HepG2 (cell line): ENCODE measurements around the gene EPDR1. TPM values are rescaled to one million over a fixed set of nuclear protein-coding genes. Genes with fewer than 3 reads are reported as not detected.

Experiments
- CBFB ChIP-seq: sonication (generic); formaldehyde crosslinking; IDR thresholded peaks from 2 replicates; pipeline ENCODE4 v1.4.0; 2020; ENCODE audit warnings: missing genetic modification reagents
- ELF4 ChIP-seq: sonication (generic); formaldehyde crosslinking; IDR thresholded peaks from 2 replicates; pipeline ENCODE4 v1.5.0; 2020; ENCODE audit warnings: missing genetic modification reagents, mild to moderate bottlenecking, moderate library complexity, borderline replicate concordance
- GABPA ChIP-seq, 2 experiments: IDR thresholded peaks; 2 replicates each; pipeline ENCODE4 v1.6.1; 2011 to 2016; ENCODE audit warnings: low read depth in 2 of 2, low read length in 1 of 2, missing biosample characterization in 1 of 2, missing genetic modification characterization in 1 of 2
- GPN1 ChIP-seq: sonication (generic); formaldehyde crosslinking; IDR thresholded peaks from 2 replicates; pipeline ENCODE4 v1.5.1; 2020; ENCODE audit warnings: missing genetic modification reagents, borderline replicate concordance
- HDAC1 ChIP-seq: sonication (generic); formaldehyde crosslinking; IDR thresholded peaks from 2 replicates; pipeline ENCODE4 v1.5.1; 2020; ENCODE audit warnings: mild to moderate bottlenecking, missing genetic modification reagents
- JUND ChIP-seq: sonication (generic); formaldehyde crosslinking; IDR thresholded peaks from 2 replicates; pipeline ENCODE4 v1.8.0; 2022; ENCODE audit warnings: mild to moderate bottlenecking, missing genetic modification reagents
- KDM4B ChIP-seq: sonication (generic); formaldehyde crosslinking; IDR thresholded peaks from 2 replicates; pipeline ENCODE4 v1.4.0; 2020; ENCODE audit warnings: missing genetic modification reagents
- KLF11 ChIP-seq: IDR thresholded peaks from 2 replicates; pipeline ENCODE4 v1.6.1; 2016; ENCODE audit warnings: missing compliant biosample characterization
- MTA3 ChIP-seq: sonication (generic); formaldehyde crosslinking; IDR thresholded peaks from 2 replicates; pipeline ENCODE4 v1.4.0; 2020; ENCODE audit warnings: missing genetic modification reagents
- NR2F2 ChIP-seq: IDR thresholded peaks from 2 replicates; pipeline ENCODE4 v1.6.1; 2012; ENCODE audit warnings: low read depth, inconsistent platforms, borderline replicate concordance
- PRPF4 ChIP-seq: fragments of 200-400 bp; formaldehyde crosslinking; IDR thresholded peaks from 2 replicates; pipeline ENCODE4 v1.6.1; 2016; ENCODE audit warnings: low read length, low read depth; ENCODE audit not compliant: poor library complexity, severe bottlenecking
- THAP11 ChIP-seq: IDR thresholded peaks from 2 replicates; pipeline ENCODE4 v1.6.1; 2016; ENCODE audit warnings: missing biosample characterization, missing genetic modification reagents
- ZIK1 ChIP-seq: sonication (generic); formaldehyde crosslinking; IDR thresholded peaks from 2 replicates; pipeline ENCODE4 v1.5.0; 2020; ENCODE audit warnings: mild to moderate bottlenecking, low read depth, missing genetic modification reagents, borderline replicate concordance
- ZNF577 ChIP-seq: sonication (generic); formaldehyde crosslinking; IDR thresholded peaks from 2 replicates; pipeline ENCODE4 v1.4.0; 2020; ENCODE audit warnings: mild to moderate bottlenecking, low read depth, missing genetic modification reagents, borderline replicate concordance
- ZNF766 ChIP-seq: sonication (generic); formaldehyde crosslinking; IDR thresholded peaks from 2 replicates; pipeline ENCODE4 v1.5.0; 2020; ENCODE audit warnings: missing genetic modification reagents, borderline replicate concordance
- ZNF772 ChIP-seq: sonication (generic); formaldehyde crosslinking; IDR thresholded peaks from 2 replicates; pipeline ENCODE4 v1.5.0; 2020; ENCODE audit warnings: mild to moderate bottlenecking, missing genetic modification reagents
- ZNF879 ChIP-seq: sonication (generic); formaldehyde crosslinking; IDR thresholded peaks from 2 replicates; pipeline ENCODE4 v1.8.1; 2023; ENCODE audit warnings: missing genetic modification reagents
- polyA plus RNA-seq, 8 experiments: library from polyadenylated mRNA; depleted of rRNA in 3 of 8; stranded (reverse) in 7 of 8; unstranded in 1 of 8; fragments of >200 nt; fragmentation: Illumina TruSeq in 4 of 8; extraction: Trizol in 4 of 8; gene quantifications; 2 replicates each; pipeline versions ENCODE4 v1.2.1 to v1.2.3, GENCODE V29; 2011 to 2016; ENCODE audit warnings: low read depth in 4 of 8, missing spikeins in 1 of 8, mixed read lengths in 1 of 8; ENCODE audit not compliant: insufficient read depth in 1 of 8
- total RNA-seq, 5 experiments: library from RNA; depleted of rRNA; stranded (reverse); fragments of >200 nt; fragmentation: Illumina TruSeq; extraction: Trizol; gene quantifications; 2 replicates each; pipeline ENCODE4 v1.2.3, GENCODE V29; 2016; ENCODE audit warnings: low read depth in 1 of 5
- TF ChIP-seq, protein P1 (sequence below): IDR thresholded peaks from 2 replicates; pipeline ENCODE4 v1.6.1; 2016; ENCODE audit warnings: missing compliant biosample characterization, missing genetic modification reagents, borderline replicate concordance
- TF ChIP-seq, protein P2 (sequence below): sonication (generic); formaldehyde crosslinking; conservative IDR thresholded peaks from 2 replicates; pipeline ENCODE4 v1.8.0; 2022; ENCODE audit warnings: low read depth, missing genetic modification reagents
- TF ChIP-seq, protein P3 (sequence below): sonication (generic); formaldehyde crosslinking; IDR thresholded peaks from 2 replicates; pipeline ENCODE4 v1.4.0; 2020; ENCODE audit warnings: mild to moderate bottlenecking, low read depth, missing genetic modification reagents

The EPDR1 gene
- total and polyA plus RNA-seq, 2 of the 13 experiments (the other 11 are each of a cell fraction or from before 2014, with no cell fraction given): 38.3 to 50.2 TPM

DNA sequence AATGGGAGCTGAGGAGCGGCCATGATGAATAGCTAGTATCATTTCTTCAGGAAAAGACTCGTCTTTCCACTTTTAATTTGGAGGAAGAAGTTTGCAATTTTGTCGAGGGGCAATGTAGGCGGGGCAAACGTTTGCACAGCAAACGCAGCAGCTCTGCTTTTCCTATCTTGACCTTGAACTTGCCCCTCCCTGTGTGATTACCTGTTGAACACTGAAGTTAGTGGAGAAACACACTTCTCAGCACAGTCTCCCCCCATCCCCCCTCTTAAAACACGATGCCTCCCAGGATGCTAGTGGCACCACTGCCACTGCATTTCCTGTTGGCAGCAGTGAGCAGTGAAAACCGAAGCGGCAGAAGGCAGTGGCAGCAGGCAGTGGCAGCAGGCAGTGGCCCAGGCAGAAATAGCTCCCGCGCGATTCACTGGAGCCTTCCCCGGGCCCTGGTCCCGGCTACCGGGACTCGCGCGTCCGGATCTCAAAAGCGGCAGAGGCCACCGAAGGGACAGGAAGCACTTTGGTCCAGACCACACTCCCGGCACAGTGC lies at the start of gene EPDR1 (continued):
- no peak; the same call in 1 of the 2 replicates for TF ChIP-seq CBFB (CRISPR knock-in tag)
- TF ChIP-seq, protein P1, sequence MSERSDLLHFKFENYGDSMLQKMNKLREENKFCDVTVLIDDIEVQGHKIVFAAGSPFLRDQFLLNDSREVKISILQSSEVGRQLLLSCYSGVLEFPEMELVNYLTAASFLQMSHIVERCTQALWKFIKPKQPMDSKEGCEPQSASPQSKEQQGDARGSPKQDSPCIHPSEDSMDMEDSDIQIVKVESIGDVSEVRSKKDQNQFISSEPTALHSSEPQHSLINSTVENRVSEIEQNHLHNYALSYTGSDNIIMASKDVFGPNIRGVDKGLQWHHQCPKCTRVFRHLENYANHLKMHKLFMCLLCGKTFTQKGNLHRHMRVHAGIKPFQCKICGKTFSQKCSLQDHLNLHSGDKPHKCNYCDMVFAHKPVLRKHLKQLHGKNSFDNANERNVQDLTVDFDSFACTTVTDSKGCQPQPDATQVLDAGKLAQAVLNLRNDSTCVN (CRISPR knock-in tag): 0 out of 2 replicates have a peak, but pooled peaks have one; percentile 20
- no peak for TF ChIP-seq JUND
- no peak for TF ChIP-seq KDM4B
- no peak for TF ChIP-seq ZNF879
- TF ChIP-seq, protein P2, sequence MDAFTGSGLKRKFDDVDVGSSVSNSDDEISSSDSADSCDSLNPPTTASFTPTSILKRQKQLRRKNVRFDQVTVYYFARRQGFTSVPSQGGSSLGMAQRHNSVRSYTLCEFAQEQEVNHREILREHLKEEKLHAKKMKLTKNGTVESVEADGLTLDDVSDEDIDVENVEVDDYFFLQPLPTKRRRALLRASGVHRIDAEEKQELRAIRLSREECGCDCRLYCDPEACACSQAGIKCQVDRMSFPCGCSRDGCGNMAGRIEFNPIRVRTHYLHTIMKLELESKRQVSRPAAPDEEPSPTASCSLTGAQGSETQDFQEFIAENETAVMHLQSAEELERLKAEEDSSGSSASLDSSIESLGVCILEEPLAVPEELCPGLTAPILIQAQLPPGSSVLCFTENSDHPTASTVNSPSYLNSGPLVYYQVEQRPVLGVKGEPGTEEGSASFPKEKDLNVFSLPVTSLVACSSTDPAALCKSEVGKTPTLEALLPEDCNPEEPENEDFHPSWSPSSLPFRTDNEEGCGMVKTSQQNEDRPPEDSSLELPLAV (CRISPR knock-in tag): no peak
- TF ChIP-seq MTA3: no peak
- no peak for TF ChIP-seq NR2F2
- TF ChIP-seq THAP11 (CRISPR knock-in tag): 0 out of 2 replicates have a peak, but pooled peaks have one; percentile 16
- peak; percentile 8; the same call in 1 of the 2 replicates for TF ChIP-seq HDAC1 (CRISPR knock-in tag)
- TF ChIP-seq ELF4 (CRISPR knock-in tag): no peak
- no peak for TF ChIP-seq PRPF4
- TF ChIP-seq ZIK1 (CRISPR knock-in tag): no peak
- no peak for TF ChIP-seq ZNF766 (CRISPR knock-in tag)
- no peak for TF ChIP-seq GPN1 (CRISPR knock-in tag)
- no peak for TF ChIP-seq KLF11 (CRISPR knock-in tag)
- TF ChIP-seq ZNF577 (CRISPR knock-in tag): no peak
- no peak for TF ChIP-seq ZNF772
- TF ChIP-seq GABPA (IDR thresholded peaks at IDR 0.05; ENCODE audit: low read depth, low read length): no peak; the same call in 1 of the 2 replicates
- TF ChIP-seq GABPA (CRISPR knock-in tag; IDR thresholded peaks at IDR 0.05; ENCODE audit: low read depth): peak; percentile 61; the same call in 1 of the 2 replicates
- TF ChIP-seq, protein P3, sequence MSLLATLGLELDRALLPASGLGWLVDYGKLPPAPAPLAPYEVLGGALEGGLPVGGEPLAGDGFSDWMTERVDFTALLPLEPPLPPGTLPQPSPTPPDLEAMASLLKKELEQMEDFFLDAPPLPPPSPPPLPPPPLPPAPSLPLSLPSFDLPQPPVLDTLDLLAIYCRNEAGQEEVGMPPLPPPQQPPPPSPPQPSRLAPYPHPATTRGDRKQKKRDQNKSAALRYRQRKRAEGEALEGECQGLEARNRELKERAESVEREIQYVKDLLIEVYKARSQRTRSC (CRISPR knock-in tag): no peak
